ENCODE data around the gene WDFY3.
A peak's percentile ranks its signal among the peaks of the same experiment; 100 is the strongest.

WDFY3 gene

GRCh38 chr4:84803116-84803515, 163.4 kb downstream of the WDFY3 start:
- no peak for DNase-seq

GRCh38 chr4:84800256-84800655, 166.2 kb downstream of the WDFY3 start:
- no peak for DNase-seq

GRCh38 chr4:84799318-84799717, 167.2 kb downstream of the WDFY3 start:
- no peak for DNase-seq

GRCh38 chr4:84796394-84796793, 170.1 kb downstream of the WDFY3 start:
- DNase-seq = no peak

GRCh38 chr4:84792366-84793301, 173.9 kb downstream of the WDFY3 start:
- DNase-seq = no peak

- no peak for DNase-seq
These were observed 175.5 kb downstream of the WDFY3 start for GRCh38 chr4:84790769-84791565.

- DNase-seq = no peak
These were observed 180.0 kb downstream of the WDFY3 start for GRCh38 chr4:84786478-84786877.

- DNase-seq = no peak
These were observed 184.0 kb downstream of the WDFY3 start for GRCh38 chr4:84782517-84782916.

- no peak for DNase-seq
These were observed 185.8 kb downstream of the WDFY3 start for GRCh38 chr4:84780719-84781118.

GRCh38 chr4:84778041-84778440, 188.4 kb downstream of the WDFY3 start:
- DNase-seq = no peak

- no peak for DNase-seq
These were observed 199.3 kb downstream of the WDFY3 start for GRCh38 chr4:84767168-84767567.

GRCh38 chr4:84753321-84753972, 213.0 kb downstream of the WDFY3 start:
- no peak for DNase-seq

GRCh38 chr4:84751707-84752106, 214.8 kb downstream of the WDFY3 start:
- DNase-seq = no peak

GRCh38 chr4:84750960-84751283, 215.6 kb downstream of the WDFY3 start:
- DNase-seq = no peak

- peak in 1 of 56 donors; percentile 11 for DNase-seq
These were observed 216.1 kb downstream of the WDFY3 start for GRCh38 chr4:84750260-84750959.

GRCh38 chr4:84740057-84740456, 226.4 kb downstream of the WDFY3 start:
- no peak for DNase-seq

- no peak for DNase-seq
These were observed 227.9 kb downstream of the WDFY3 start for GRCh38 chr4:84738622-84739021.

- no peak for DNase-seq
These were observed 228.8 kb downstream of the WDFY3 start for GRCh38 chr4:84737656-84738055.

- DNase-seq = no peak
These were observed 232.5 kb downstream of the WDFY3 start for GRCh38 chr4:84734037-84734436.

GRCh38 chr4:84733343-84734033, 233.0 kb downstream of the WDFY3 start:
- no peak for DNase-seq

GRCh38 chr4:84730375-84730774, 236.1 kb downstream of the WDFY3 start:
- DNase-seq = no peak

Data from nucleus accumbens (tissue), 56 donors.